ENCODE data around the gene KRT79. TPM values are rescaled to one million over a fixed set of nuclear protein-coding genes. Genes with fewer than 3 reads are reported as not detected.

KRT79 gene
- total and polyA plus RNA-seq, 9 of the 15 experiments (the other 6 are each of a cell fraction or from before 2014, with no cell fraction given): 0.03 to 2.3 (median 0.23) TPM; not detected in 2

- TF ChIP-seq KLF6 (CRISPR knock-in tag; IDR thresholded peaks at IDR 0.05; ENCODE audit: borderline replicate concordance) (no peak), NFE2L1 (tag; IDR thresholded peaks at IDR 0.05; ENCODE audit: borderline replicate concordance, low read depth) (no peak), NBN (IDR thresholded peaks at IDR 0.05; ENCODE audit: low read depth) (no peak)
Measured at GRCh38 chr12:52778833-52779232, 55.3 kb downstream of the KRT79 start (continued).

- Histone ChIP-seq H3K4me1 (replicated peaks in 1 of 2; ENCODE audit: control insufficient read depth in 2 of 2, insufficient read depth in 2 of 2, low read length in 2 of 2) (no peaks in the 10 kb centered on the region), H3K9ac (ENCODE audit: insufficient read depth in 1 of 2, low read depth in 2 of 2, low read length in 2 of 2) (no peak overlapping the region), H2AFZ (ENCODE audit: low read depth, low read length) (no peak overlapping the region), H3K27me3 (ENCODE audit: control insufficient read depth in 2 of 2, insufficient read depth in 2 of 2, low read length in 2 of 2) (peaks cover 28 to 69% of the 10 kb centered on the region in 2 experiments; a peak in 4 of 5 replicates), H3K4me3 (no peak overlapping the region), H3K79me2 (ENCODE audit: control insufficient read depth, insufficient read depth, low read length) (no peaks in the 10 kb centered on the region), H3K27ac (ENCODE audit: extremely low read depth, low read depth, low read length) (no peak overlapping the region), H3K36me3 (ENCODE audit: control insufficient read depth, insufficient read depth, low read length) (no peaks in the 10 kb centered on the region), H3K9me1 (ENCODE audit: control insufficient read depth, insufficient read depth, low read length) (no peaks in the 10 kb centered on the region), H4K20me1 (replicated peaks; ENCODE audit: control insufficient read depth, insufficient read depth, low read length) (no peaks in the 10 kb centered on the region; the same call in none of the 2 replicates), H3K4me2 (ENCODE audit: insufficient read depth, low read length) (no peak overlapping the region), H3K9me3 (replicated peaks; ENCODE audit: control insufficient read depth, insufficient read depth, low read depth, low read length) (no peaks in the 10 kb centered on the region)
- DNase-seq (ENCODE audit: extremely low read depth in 1 of 4, low spot score in 3 of 4) (no peak), ATAC-seq (no peak), FAIRE-seq (no peak)
- no TSS peak for BruUV-seq (replicated peaks)
- intact Hi-C loops (cut with micrococcal nuclease): no loop called here
- in situ Hi-C loops (cut with MboI): no loop called here
- CTCF ChIA-PET (ENCODE audit: low intra/inter-chr PET ratio): no interaction called here
- WGBS (ENCODE audit: insufficient coverage, low coverage, missing lambda C conversion rate): 0% methylated on average over 4 of the region's 4 CpGs
- POLR2A ChIA-PET: interaction anchor here (0.7 to 1.0 kb wide), 3 partner anchors 11 to 28 kb away, joined by 3 read pairs; no protein-coding TSS in a partner anchor
- TF ChIP-seq ZNF3 (CRISPR knock-in tag; IDR thresholded peaks at IDR 0.05): no peak
- TF ChIP-seq RNF2 (IDR thresholded peaks at IDR 0.05): no peak
- no peak for TF ChIP-seq ZBTB49 (CRISPR knock-in tag; IDR thresholded peaks at IDR 0.05; ENCODE audit: borderline replicate concordance)
- no peak for TF ChIP-seq XRCC5 (IDR thresholded peaks at IDR 0.05; ENCODE audit: low read depth, low read length)
- TF ChIP-seq MAFK (IDR thresholded peaks at IDR 0.05; ENCODE audit: low read length): no peak
- TF ChIP-seq TAF1 (IDR thresholded peaks at IDR 0.05; ENCODE audit: control insufficient read depth, extremely low read depth, insufficient read depth, low read length, severe bottlenecking): no peak
- TF ChIP-seq DIDO1 (tag; IDR thresholded peaks at IDR 0.05; ENCODE audit: low read depth): no peak
- TF ChIP-seq, protein P1, sequence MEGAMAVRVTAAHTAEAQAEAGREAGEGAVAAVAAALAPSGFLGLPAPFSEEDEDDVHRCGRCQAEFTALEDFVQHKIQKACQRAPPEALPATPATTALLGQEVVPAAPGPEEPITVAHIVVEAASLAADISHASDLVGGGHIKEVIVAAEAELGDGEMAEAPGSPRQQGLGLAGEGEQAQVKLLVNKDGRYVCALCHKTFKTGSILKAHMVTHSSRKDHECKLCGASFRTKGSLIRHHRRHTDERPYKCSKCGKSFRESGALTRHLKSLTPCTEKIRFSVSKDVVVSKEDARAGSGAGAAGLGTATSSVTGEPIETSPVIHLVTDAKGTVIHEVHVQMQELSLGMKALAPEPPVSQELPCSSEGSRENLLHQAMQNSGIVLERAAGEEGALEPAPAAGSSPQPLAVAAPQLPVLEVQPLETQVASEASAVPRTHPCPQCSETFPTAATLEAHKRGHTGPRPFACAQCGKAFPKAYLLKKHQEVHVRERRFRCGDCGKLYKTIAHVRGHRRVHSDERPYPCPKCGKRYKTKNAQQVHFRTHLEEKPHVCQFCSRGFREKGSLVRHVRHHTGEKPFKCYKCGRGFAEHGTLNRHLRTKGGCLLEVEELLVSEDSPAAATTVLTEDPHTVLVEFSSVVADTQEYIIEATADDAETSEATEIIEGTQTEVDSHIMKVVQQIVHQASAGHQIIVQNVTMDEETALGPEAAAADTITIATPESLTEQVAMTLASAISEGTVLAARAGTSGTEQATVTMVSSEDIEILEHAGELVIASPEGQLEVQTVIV (CRISPR knock-in tag; IDR thresholded peaks at IDR 0.05; ENCODE audit: borderline replicate concordance): no peak
- no peak for TF ChIP-seq ZBED1 (IDR thresholded peaks at IDR 0.05)
- no peak for TF ChIP-seq SAFB (IDR thresholded peaks at IDR 0.05; ENCODE audit: borderline replicate concordance, low read depth, low read length)
Measured at GRCh38 chr12:52777566-52777965, 56.5 kb downstream of the KRT79 start.

Data from K562 (cell line).